WTC11 (cell line): ENCODE results near the gene G0S2. TPM values are rescaled to one million over a fixed set of nuclear protein-coding genes. Genes with fewer than 3 reads are reported as not detected.

Experiments used
- ATAC-seq: fragments of 200-7000 bp; cut with Tn5 transposase; 2 replicates; pipeline ENCODE4 v1.10.0; 2021; ENCODE audit warnings: mild to moderate bottlenecking, moderate library complexity
- CTCF ChIA-PET: fragments of 300-600 bp; sonication (Branson Sonifier 250); formaldehyde crosslinking; loops from one replicate; lab custom pipeline; 2021; ENCODE audit warnings: antibody characterized with exemption; lab: Charles Lee
- POLR2A ChIA-PET: fragments of 350-600 bp; sonication (Branson Sonifier 250); formaldehyde crosslinking; loops from one replicate; lab custom pipeline; 2021; ENCODE audit warnings: antibody characterized with exemption; lab: Charles Lee
- DNase-seq: peaks from one replicate; pipeline ENCODE4 v3.0.0; 2021; ENCODE audit warnings: low spot score
- H3K27ac Mint-ChIP-seq: 2 replicates; pipeline ENCODE4 v1.8.0; 2021; ENCODE audit warnings: mixed read lengths
- H3K27me3 Mint-ChIP-seq: 2 replicates; pipeline ENCODE4 v1.8.0; 2021; ENCODE audit warnings: low read depth, mild to moderate bottlenecking, moderate library complexity, mixed read lengths
- H3K36me3 Mint-ChIP-seq: 2 replicates; pipeline ENCODE4 v1.8.0; 2021; ENCODE audit warnings: mixed read lengths
- H3K4me1 Mint-ChIP-seq: 2 replicates; pipeline ENCODE4 v1.8.0; 2022; ENCODE audit warnings: mixed read lengths
- H3K4me3 Mint-ChIP-seq: 2 replicates; pipeline ENCODE4 v1.8.0; 2021; ENCODE audit warnings: mild to moderate bottlenecking, moderate library complexity, mixed read lengths
- H3K9me3 Mint-ChIP-seq: 2 replicates; pipeline ENCODE4 v1.8.0; 2021; ENCODE audit warnings: mixed read lengths
- IRF2 ChIP-seq: sonication (generic); formaldehyde crosslinking; IDR thresholded peaks from 2 replicates; pipeline ENCODE4 v1.8.0; 2022; ENCODE audit warnings: low read depth, missing genetic modification reagents, borderline replicate concordance
- JUN ChIP-seq: sonication (generic); formaldehyde crosslinking; IDR thresholded peaks from 2 replicates; pipeline ENCODE4 v1.8.0; 2023; ENCODE audit warnings: mild to moderate bottlenecking, missing genetic modification reagents
- MXD4 ChIP-seq: fragments of 250-450 bp; sonication (Bioruptor Pico); IDR thresholded peaks from 2 replicates; pipeline ENCODE4 v1.8.0; 2021; ENCODE audit warnings: mild to moderate bottlenecking, moderate library complexity, borderline replicate concordance
- PRRX2 ChIP-seq: fragments of 250-450 bp; sonication (Bioruptor Pico); IDR thresholded peaks from 2 replicates; pipeline ENCODE4 v1.8.0; 2021; ENCODE audit warnings: mild to moderate bottlenecking
- RELA ChIP-seq: sonication (generic); formaldehyde crosslinking; IDR thresholded peaks from 2 replicates; pipeline ENCODE4 v1.8.1; 2022; ENCODE audit warnings: missing genetic modification reagents, mild to moderate bottlenecking, borderline replicate concordance
- SOX15 ChIP-seq: fragments of 250-450 bp; sonication (Bioruptor Pico); IDR thresholded peaks from 2 replicates; pipeline ENCODE4 v1.9.0; 2021; ENCODE audit warnings: mild to moderate bottlenecking
- SP1 ChIP-seq: sonication (generic); formaldehyde crosslinking; conservative IDR thresholded peaks from 2 replicates; pipeline ENCODE4 v1.8.1; 2022; ENCODE audit warnings: missing genetic modification reagents
- TEAD1 ChIP-seq: sonication (generic); formaldehyde crosslinking; IDR thresholded peaks from 2 replicates; pipeline ENCODE4 v1.8.0; 2022; ENCODE audit warnings: mild to moderate bottlenecking, missing genetic modification reagents
- TP53 ChIP-seq: sonication (generic); formaldehyde crosslinking; IDR thresholded peaks from 2 replicates; pipeline ENCODE4 v1.8.1; 2023; ENCODE audit warnings: mild to moderate bottlenecking, missing genetic modification reagents
- ZNF416 ChIP-seq: fragments of 250-450 bp; sonication (Bioruptor Pico); IDR thresholded peaks from 2 replicates; pipeline ENCODE4 v1.9.0; 2021; ENCODE audit warnings: mild to moderate bottlenecking, inconsistent platforms
- total RNA-seq: library from RNA; stranded (reverse); gene quantifications from 3 replicates; pipeline ENCODE4 v1.2.3, GENCODE V29; 2021
- TF ChIP-seq, protein P1 (sequence below): fragments of 250-450 bp; sonication (Bioruptor Pico); IDR thresholded peaks from 2 replicates; pipeline ENCODE4 v1.9.0; 2021; ENCODE audit warnings: mild to moderate bottlenecking, borderline replicate concordance
- TF ChIP-seq, protein P2 (sequence below): sonication (generic); formaldehyde crosslinking; IDR thresholded peaks from 2 replicates; pipeline ENCODE4 v1.8.0; 2022; ENCODE audit warnings: missing genetic modification reagents
- TF ChIP-seq, protein P3 (sequence below): sonication (generic); formaldehyde crosslinking; IDR thresholded peaks from 2 replicates; pipeline ENCODE4 v1.8.1; 2022; ENCODE audit warnings: missing genetic modification reagents, borderline replicate concordance
- TF ChIP-seq, protein P4 (sequence below): sonication (generic); formaldehyde crosslinking; IDR thresholded peaks from 2 replicates; pipeline ENCODE4 v1.8.0; 2023; ENCODE audit warnings: missing genetic modification reagents
- TF ChIP-seq, protein P5 (sequence below): sonication (generic); formaldehyde crosslinking; conservative IDR thresholded peaks from 2 replicates; pipeline ENCODE4 v1.8.1; 2022; ENCODE audit warnings: mild to moderate bottlenecking, missing genetic modification reagents
- TF ChIP-seq, protein P6 (sequence below): sonication (generic); formaldehyde crosslinking; IDR thresholded peaks from 2 replicates; pipeline ENCODE4 v1.8.1; 2022; ENCODE audit warnings: mild to moderate bottlenecking, moderate library complexity, missing genetic modification reagents
- TF ChIP-seq, protein P7 (sequence below): sonication (generic); formaldehyde crosslinking; IDR thresholded peaks from 2 replicates; pipeline ENCODE4 v1.8.1; 2022; ENCODE audit warnings: mild to moderate bottlenecking, missing genetic modification reagents, moderate library complexity, borderline replicate concordance
- TF ChIP-seq, protein P8 (sequence below): sonication (generic); formaldehyde crosslinking; IDR thresholded peaks from 2 replicates; pipeline ENCODE4 v1.8.1; 2022; ENCODE audit warnings: low read depth, missing genetic modification reagents, borderline replicate concordance

Gene G0S2
- total RNA-seq, 1 experiment from 2014 or later, result 0.81 TPM

DNA sequence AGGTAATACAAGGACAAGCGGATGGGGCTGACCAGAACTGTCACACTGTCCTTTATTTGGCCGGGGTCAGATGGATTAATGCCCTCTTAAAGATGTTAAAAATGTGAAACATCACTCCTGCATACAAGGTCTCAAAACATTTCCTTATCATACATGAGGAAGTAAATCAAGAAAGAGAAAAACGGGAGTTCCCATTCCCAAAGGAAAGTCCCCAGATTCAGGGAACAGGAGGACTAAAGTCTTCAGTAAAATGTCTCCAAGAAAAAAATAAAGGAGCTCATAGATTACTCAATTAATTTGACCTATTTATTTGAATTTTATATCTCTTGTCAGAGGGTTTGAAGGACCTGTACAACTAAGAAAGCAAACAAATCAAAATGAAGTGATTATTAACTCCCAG is 16.0 kb downstream of the G0S2 start (continued):
- TF ChIP-seq, protein P1, sequence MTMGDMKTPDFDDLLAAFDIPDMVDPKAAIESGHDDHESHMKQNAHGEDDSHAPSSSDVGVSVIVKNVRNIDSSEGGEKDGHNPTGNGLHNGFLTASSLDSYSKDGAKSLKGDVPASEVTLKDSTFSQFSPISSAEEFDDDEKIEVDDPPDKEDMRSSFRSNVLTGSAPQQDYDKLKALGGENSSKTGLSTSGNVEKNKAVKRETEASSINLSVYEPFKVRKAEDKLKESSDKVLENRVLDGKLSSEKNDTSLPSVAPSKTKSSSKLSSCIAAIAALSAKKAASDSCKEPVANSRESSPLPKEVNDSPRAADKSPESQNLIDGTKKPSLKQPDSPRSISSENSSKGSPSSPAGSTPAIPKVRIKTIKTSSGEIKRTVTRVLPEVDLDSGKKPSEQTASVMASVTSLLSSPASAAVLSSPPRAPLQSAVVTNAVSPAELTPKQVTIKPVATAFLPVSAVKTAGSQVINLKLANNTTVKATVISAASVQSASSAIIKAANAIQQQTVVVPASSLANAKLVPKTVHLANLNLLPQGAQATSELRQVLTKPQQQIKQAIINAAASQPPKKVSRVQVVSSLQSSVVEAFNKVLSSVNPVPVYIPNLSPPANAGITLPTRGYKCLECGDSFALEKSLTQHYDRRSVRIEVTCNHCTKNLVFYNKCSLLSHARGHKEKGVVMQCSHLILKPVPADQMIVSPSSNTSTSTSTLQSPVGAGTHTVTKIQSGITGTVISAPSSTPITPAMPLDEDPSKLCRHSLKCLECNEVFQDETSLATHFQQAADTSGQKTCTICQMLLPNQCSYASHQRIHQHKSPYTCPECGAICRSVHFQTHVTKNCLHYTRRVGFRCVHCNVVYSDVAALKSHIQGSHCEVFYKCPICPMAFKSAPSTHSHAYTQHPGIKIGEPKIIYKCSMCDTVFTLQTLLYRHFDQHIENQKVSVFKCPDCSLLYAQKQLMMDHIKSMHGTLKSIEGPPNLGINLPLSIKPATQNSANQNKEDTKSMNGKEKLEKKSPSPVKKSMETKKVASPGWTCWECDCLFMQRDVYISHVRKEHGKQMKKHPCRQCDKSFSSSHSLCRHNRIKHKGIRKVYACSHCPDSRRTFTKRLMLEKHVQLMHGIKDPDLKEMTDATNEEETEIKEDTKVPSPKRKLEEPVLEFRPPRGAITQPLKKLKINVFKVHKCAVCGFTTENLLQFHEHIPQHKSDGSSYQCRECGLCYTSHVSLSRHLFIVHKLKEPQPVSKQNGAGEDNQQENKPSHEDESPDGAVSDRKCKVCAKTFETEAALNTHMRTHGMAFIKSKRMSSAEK (CRISPR knock-in tag), result no peak
- TF ChIP-seq, protein P2, sequence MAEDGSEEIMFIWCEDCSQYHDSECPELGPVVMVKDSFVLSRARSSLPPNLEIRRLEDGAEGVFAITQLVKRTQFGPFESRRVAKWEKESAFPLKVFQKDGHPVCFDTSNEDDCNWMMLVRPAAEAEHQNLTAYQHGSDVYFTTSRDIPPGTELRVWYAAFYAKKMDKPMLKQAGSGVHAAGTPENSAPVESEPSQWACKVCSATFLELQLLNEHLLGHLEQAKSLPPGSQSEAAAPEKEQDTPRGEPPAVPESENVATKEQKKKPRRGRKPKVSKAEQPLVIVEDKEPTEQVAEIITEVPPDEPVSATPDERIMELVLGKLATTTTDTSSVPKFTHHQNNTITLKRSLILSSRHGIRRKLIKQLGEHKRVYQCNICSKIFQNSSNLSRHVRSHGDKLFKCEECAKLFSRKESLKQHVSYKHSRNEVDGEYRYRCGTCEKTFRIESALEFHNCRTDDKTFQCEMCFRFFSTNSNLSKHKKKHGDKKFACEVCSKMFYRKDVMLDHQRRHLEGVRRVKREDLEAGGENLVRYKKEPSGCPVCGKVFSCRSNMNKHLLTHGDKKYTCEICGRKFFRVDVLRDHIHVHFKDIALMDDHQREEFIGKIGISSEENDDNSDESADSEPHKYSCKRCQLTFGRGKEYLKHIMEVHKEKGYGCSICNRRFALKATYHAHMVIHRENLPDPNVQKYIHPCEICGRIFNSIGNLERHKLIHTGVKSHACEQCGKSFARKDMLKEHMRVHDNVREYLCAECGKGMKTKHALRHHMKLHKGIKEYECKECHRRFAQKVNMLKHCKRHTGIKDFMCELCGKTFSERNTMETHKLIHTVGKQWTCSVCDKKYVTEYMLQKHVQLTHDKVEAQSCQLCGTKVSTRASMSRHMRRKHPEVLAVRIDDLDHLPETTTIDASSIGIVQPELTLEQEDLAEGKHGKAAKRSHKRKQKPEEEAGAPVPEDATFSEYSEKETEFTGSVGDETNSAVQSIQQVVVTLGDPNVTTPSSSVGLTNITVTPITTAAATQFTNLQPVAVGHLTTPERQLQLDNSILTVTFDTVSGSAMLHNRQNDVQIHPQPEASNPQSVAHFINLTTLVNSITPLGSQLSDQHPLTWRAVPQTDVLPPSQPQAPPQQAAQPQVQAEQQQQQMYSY (CRISPR knock-in tag), result no peak
- TF ChIP-seq ZNF416 (CRISPR knock-in tag) (no peak), IRF2 (CRISPR knock-in tag) (no peak), TP53 (no peak), MXD4 (no peak)

DNA sequence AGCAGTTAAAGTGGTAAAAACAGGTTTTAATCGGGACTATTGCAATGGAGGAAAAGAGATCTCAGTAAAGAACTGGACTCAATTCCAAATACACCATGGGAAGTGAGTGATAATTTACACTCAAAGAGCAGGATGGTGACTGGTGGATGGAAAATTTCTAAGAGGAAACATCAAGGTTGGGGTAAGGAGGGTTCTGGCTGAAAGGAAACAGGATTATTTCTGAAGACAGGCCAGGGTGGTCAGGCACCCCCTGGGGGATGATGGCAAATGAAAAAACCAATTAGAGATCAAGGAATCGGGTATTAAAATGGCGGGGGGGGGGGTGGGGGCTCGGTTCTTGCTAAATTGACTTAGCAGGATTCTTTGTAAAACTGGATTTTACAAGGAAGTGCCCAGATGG is 17.1 kb downstream of the G0S2 start:
- no peak overlapping the region for H3K27ac Mint-ChIP-seq
- H3K4me1 Mint-ChIP-seq, result peaks cover 4% of the 10 kb centered on the region
- no peaks in the 10 kb centered on the region for H3K9me3 Mint-ChIP-seq
- POLR2A ChIA-PET, result no interaction called here
- TF ChIP-seq, protein P3, sequence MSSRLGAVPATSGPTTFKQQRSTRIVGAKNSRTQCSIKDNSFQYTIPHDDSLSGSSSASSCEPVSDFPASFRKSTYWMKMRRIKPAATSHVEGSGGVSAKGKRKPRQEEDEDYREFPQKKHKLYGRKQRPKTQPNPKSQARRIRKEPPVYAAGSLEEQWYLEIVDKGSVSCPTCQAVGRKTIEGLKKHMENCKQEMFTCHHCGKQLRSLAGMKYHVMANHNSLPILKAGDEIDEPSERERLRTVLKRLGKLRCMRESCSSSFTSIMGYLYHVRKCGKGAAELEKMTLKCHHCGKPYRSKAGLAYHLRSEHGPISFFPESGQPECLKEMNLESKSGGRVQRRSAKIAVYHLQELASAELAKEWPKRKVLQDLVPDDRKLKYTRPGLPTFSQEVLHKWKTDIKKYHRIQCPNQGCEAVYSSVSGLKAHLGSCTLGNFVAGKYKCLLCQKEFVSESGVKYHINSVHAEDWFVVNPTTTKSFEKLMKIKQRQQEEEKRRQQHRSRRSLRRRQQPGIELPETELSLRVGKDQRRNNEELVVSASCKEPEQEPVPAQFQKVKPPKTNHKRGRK (CRISPR knock-in tag), result no peak
- TF ChIP-seq, protein P4, sequence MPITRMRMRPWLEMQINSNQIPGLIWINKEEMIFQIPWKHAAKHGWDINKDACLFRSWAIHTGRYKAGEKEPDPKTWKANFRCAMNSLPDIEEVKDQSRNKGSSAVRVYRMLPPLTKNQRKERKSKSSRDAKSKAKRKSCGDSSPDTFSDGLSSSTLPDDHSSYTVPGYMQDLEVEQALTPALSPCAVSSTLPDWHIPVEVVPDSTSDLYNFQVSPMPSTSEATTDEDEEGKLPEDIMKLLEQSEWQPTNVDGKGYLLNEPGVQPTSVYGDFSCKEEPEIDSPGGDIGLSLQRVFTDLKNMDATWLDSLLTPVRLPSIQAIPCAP (CRISPR knock-in tag), result no peak
- TF ChIP-seq JUN (CRISPR knock-in tag), result no peak
- no peak for TF ChIP-seq TEAD1 (CRISPR knock-in tag)
- TF ChIP-seq PRRX2 (CRISPR knock-in tag), result no peak
- TF ChIP-seq, protein P5, sequence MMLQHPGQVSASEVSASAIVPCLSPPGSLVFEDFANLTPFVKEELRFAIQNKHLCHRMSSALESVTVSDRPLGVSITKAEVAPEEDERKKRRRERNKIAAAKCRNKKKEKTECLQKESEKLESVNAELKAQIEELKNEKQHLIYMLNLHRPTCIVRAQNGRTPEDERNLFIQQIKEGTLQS (CRISPR knock-in tag), result no peak
- TF ChIP-seq, protein P6, sequence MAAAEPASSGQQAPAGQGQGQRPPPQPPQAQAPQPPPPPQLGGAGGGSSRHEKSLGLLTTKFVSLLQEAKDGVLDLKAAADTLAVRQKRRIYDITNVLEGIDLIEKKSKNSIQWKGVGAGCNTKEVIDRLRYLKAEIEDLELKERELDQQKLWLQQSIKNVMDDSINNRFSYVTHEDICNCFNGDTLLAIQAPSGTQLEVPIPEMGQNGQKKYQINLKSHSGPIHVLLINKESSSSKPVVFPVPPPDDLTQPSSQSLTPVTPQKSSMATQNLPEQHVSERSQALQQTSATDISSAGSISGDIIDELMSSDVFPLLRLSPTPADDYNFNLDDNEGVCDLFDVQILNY (CRISPR knock-in tag), result no peak
- no peak for TF ChIP-seq RELA
- TF ChIP-seq TP53, result no peak
- TF ChIP-seq ZNF416 (CRISPR knock-in tag), result no peak
- TF ChIP-seq, protein P7, sequence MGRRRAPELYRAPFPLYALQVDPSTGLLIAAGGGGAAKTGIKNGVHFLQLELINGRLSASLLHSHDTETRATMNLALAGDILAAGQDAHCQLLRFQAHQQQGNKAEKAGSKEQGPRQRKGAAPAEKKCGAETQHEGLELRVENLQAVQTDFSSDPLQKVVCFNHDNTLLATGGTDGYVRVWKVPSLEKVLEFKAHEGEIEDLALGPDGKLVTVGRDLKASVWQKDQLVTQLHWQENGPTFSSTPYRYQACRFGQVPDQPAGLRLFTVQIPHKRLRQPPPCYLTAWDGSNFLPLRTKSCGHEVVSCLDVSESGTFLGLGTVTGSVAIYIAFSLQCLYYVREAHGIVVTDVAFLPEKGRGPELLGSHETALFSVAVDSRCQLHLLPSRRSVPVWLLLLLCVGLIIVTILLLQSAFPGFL (CRISPR knock-in tag), result no peak
- no peak for TF ChIP-seq SP1 (CRISPR knock-in tag)
- TF ChIP-seq, protein P8, sequence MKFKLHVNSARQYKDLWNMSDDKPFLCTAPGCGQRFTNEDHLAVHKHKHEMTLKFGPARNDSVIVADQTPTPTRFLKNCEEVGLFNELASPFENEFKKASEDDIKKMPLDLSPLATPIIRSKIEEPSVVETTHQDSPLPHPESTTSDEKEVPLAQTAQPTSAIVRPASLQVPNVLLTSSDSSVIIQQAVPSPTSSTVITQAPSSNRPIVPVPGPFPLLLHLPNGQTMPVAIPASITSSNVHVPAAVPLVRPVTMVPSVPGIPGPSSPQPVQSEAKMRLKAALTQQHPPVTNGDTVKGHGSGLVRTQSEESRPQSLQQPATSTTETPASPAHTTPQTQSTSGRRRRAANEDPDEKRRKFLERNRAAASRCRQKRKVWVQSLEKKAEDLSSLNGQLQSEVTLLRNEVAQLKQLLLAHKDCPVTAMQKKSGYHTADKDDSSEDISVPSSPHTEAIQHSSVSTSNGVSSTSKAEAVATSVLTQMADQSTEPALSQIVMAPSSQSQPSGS (CRISPR knock-in tag), result no peak
- TF ChIP-seq SOX15 (CRISPR knock-in tag), result no peak
- TF ChIP-seq, protein P2 (CRISPR knock-in tag), result no peak
- TF ChIP-seq, all 79 proteins: peak for 0
- DNase-seq (no peak), ATAC-seq (no peak)
- H3K27me3 Mint-ChIP-seq, result peaks cover 16% of the 10 kb centered on the region
- CTCF ChIA-PET, result interaction anchor here (1.0 to 1.9 kb wide), 9 partner anchors 8 to 123 kb away, joined by 3 to 12 read pairs (median 4); partner anchors contain the start of gene CAMK1G
- H3K4me3 Mint-ChIP-seq, result no peak overlapping the region
- no peaks in the 10 kb centered on the region for H3K36me3 Mint-ChIP-seq
